ENCODE results near the gene TPCN2. TPM values are rescaled to one million over a fixed set of nuclear protein-coding genes. Genes with fewer than 3 reads are reported as not detected.

Gene TPCN2
- total RNA-seq, 4 donors from 2014 or later = 12.7 to 16.9 (median 14.2) TPM

GRCh38 chr11:69095300-69095699 lies 46.6 kb downstream of the TPCN2 start:
- intact Hi-C loops (cut with DNase I; ENCODE audit: low total_unique reads) = no loop called here
- no peak overlapping the region for H3K4me3 ChIP-seq (ENCODE audit: low read depth, poor library complexity, severe bottlenecking)
- 67 to 68% methylated on average over 10 of the region's 10 CpGs for WGBS, 2 donors
- no peak for DNase-seq (ENCODE audit: low spot score in 2 of 2)
- TF ChIP-seq CTCF (IDR thresholded peaks at IDR 0.05) (no peak), POLR2A (IDR thresholded peaks at IDR 0.05) (no peak)

GRCh38 chr11:69096473-69096872 lies 47.7 kb downstream of the TPCN2 start:
- TF ChIP-seq CTCF (IDR thresholded peaks at IDR 0.05) = no peak
- no peak for TF ChIP-seq POLR2A (IDR thresholded peaks at IDR 0.05)
- WGBS, 2 donors = 86% methylated on average over 13 of the region's 13 CpGs
- no peak overlapping the region for H3K4me3 ChIP-seq (ENCODE audit: low read depth, poor library complexity, severe bottlenecking)
- intact Hi-C loops (cut with DNase I; ENCODE audit: low total_unique reads) = no loop called here
- no peak for DNase-seq (ENCODE audit: low spot score in 2 of 2)

GRCh38 chr11:69097263-69097662 lies 48.5 kb downstream of the TPCN2 start:
- 34 to 62% methylated on average over 11 to 16 of the region's 16 CpGs for WGBS, 2 donors
- TF ChIP-seq POLR2A (IDR thresholded peaks at IDR 0.05) (no peak), CTCF (IDR thresholded peaks at IDR 0.05) (no peak)
- DNase-seq (ENCODE audit: low spot score in 2 of 2) = no peak
- intact Hi-C loops (cut with DNase I; ENCODE audit: low total_unique reads) = no loop called here
- no peak overlapping the region for H3K4me3 ChIP-seq (ENCODE audit: low read depth, poor library complexity, severe bottlenecking)

GRCh38 chr11:69099180-69099579 lies 50.4 kb downstream of the TPCN2 start:
- DNase-seq (ENCODE audit: low spot score in 2 of 2) = no peak

DNA sequence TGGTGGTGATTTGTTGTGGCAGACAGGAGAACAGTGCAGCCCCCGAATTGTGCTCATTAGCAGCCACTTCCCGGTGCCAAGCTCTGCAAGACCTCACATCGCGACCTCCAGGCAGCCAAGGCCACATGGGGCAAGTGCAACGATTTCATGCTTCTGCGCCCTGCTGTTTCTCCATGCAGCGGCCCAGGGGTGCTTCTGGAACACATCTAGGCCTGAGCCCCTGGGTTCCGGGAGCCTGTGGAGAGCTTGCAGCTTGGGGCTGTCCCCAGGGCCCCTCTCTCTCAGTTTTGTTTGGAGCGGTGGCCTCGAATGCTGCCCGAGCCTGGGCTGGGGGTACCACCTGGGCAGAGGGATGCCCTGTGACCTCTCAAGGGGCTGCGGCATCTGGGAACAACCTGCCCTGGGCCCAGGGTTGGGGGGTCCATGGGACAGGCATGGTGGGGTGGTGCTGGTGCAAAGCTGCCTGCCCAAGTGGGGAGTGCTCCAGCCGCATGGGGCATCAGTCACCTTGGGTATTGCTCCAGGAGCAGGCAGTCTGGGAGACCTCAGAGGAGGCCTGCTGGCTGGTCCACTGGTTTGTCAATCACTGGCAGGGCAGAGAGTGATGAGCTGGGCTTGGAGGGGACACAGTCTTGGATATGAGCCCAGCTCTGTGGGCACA lies 51.9 kb downstream of the TPCN2 start:
- TF ChIP-seq CTCF (IDR thresholded peaks at IDR 0.05) = no peak
- TF ChIP-seq POLR2A (IDR thresholded peaks at IDR 0.05) = no peak
- no peak for DNase-seq (ENCODE audit: low spot score in 2 of 2)
- intact Hi-C loops (cut with DNase I; ENCODE audit: low total_unique reads) = loop anchor here (2.0 kb wide), 1 partner anchor 544 kb away; no protein-coding TSS in a partner anchor
- no peak overlapping the region for H3K4me3 ChIP-seq (ENCODE audit: low read depth, poor library complexity, severe bottlenecking)
- 81 to 87% methylated on average over 10 to 13 of the region's 13 CpGs for WGBS, 2 donors

More at GRCh38 chr11:69099180-69099579, 50.4 kb downstream of the TPCN2 start:
- intact Hi-C loops (cut with DNase I; ENCODE audit: low total_unique reads) = no loop called here
- TF ChIP-seq CTCF (IDR thresholded peaks at IDR 0.05) (no peak), POLR2A (IDR thresholded peaks at IDR 0.05) (no peak)
- H3K4me3 ChIP-seq (ENCODE audit: low read depth, poor library complexity, severe bottlenecking) = no peak overlapping the region
- 63 to 65% methylated on average over 17 of the region's 17 CpGs for WGBS, 2 donors
